AG04450 (cell line): ENCODE measurements around the gene CLCN3. TPM values are rescaled to one million over a fixed set of nuclear protein-coding genes. Genes with fewer than 3 reads are reported as not detected.
A peak's percentile ranks its signal among the peaks of the same experiment; 100 is the strongest.

Experiments used
- CTCF ChIA-PET: fragments of 300-600, 350-600 bp; formaldehyde crosslinking; extraction: SDS; loops from one replicate; lab custom pipeline; 2022; ENCODE audit warnings: antibody characterized with exemption, inconsistent platforms; lab: Charles Lee
- POLR2A ChIA-PET: fragments of 350-600 bp; formaldehyde crosslinking; extraction: SDS; loops from one replicate; lab custom pipeline; 2021; ENCODE audit warnings: antibody characterized with exemption, inconsistent platforms; lab: Yijun Ruan, JAX
- DNase-seq: peaks from one replicate; pipeline ENCODE4 v3.0.0-alpha.2; 2011; ENCODE audit warnings: low read depth, low spot score
- H3K27ac ChIP-seq: one replicate; pipeline ENCODE4 v1.5.1; 2012; ENCODE audit warnings: low read depth, low read length, control low read depth
- H3K27me3 ChIP-seq: one replicate; pipeline ENCODE4 v1.6.0; 2012; ENCODE audit warnings: low read length; ENCODE audit not compliant: control insufficient read depth, insufficient read depth
- H3K4me3 ChIP-seq: 2 replicates; pipeline ENCODE4 v1.5.1; 2011; ENCODE audit warnings: mild to moderate bottlenecking, low read depth, low read length, control low read depth
- H3K9me3 ChIP-seq: 2 replicates; pipeline ENCODE4 v1.5.1; 2012; ENCODE audit warnings: low read length; ENCODE audit not compliant: control insufficient read depth, insufficient read depth
- CTCF ChIP-seq: IDR thresholded peaks from 2 replicates; pipeline ENCODE4 v1.5.1; 2011; ENCODE audit warnings: low read depth, low read length, control low read depth, inconsistent platforms
- polyA plus RNA-seq: library from polyadenylated mRNA; depleted of rRNA; stranded (reverse); fragments of >200 nt; gene quantifications from 2 replicates; pipeline ENCODE4 v1.2.3, GENCODE V29; 2011

The CLCN3 gene
- polyA plus RNA-seq, 1 experiment = 36.5 TPM

DNA sequence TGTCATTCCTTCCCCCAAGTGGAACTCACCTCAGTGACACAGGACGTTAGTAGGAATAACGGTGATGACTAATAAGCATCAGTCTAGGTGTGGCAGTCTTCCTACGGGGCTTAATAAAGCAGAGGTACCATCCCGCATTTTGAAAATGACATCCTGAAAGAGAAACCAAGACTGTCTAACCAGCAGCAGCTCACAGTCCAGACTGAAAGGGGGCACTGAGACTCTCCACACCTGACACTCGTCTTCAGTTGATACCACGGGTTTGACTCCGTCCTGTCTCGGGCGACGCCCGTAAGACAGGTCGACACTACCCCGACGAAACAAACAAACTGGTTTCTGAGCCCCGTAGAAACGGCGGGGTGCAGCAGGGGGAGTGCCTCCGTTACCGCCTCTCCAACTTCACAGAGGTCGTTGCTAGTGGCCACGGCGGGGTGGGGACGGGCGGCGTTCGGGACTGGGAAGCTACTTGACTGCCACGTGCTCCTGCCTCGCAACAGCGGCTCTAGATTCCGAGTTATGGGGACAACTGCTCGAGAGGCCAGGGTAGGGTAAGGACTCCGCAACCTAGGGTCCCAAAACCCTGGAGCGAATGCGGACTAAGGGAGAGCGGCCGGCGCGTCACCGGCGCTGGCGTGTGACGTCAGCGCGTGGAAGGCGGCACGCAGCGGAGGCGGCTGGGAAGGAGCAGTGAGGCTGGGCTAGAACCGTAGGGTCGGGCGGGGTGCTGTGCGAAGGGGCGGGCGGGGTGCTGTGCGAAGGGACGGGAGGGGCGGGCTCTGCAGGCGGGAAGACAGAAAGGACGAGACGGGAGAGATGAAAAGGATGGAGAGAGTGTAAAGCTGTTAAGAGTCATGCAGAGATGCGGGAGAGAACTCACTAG is 8.1 kb upstream of the CLCN3 start, which contains the start of gene NEK1:
NEK1 (minus strand) TSS at position 593 of the 880 bp plus-strand sequence. CDS start 9,953 bp downstream, outside the sequence.
- Histone ChIP-seq H3K27me3 (no peaks in the 10 kb centered on the region), H3K9me3 (no peaks in the 10 kb centered on the region), H3K27ac (peak within 1 kb of the TSS; percentile 81), H3K4me3 (peak within 1 kb of the TSS; percentile 95)
- ChIA-PET CTCF (interaction anchor here (0.5 to 3.1 kb wide), 29 partner anchors 9 to 938 kb away, joined by 3 to 34 read pairs (median 5); partner anchors contain the start of gene HPF1), POLR2A (interaction anchor here (0.6 kb wide), 1 partner anchor 190 kb away, joined by 5 read pairs; no protein-coding TSS in a partner anchor)
- DNase-seq = peak; percentile 55
- TF ChIP-seq CTCF = no peak

GRCh38 chr4:169612871-169613859 is 7.2 kb upstream of the CLCN3 start:
- peak overlapping the region; percentile 95 for H3K4me3 ChIP-seq
- no peak overlapping the region for H3K27ac ChIP-seq
- no peaks in the 10 kb centered on the region for H3K27me3 ChIP-seq
- ChIA-PET POLR2A (interaction anchor here (0.6 kb wide), 1 partner anchor 189 kb away, joined by 5 read pairs; no protein-coding TSS in a partner anchor), CTCF (interaction anchor here (0.5 to 3.1 kb wide), 49 partner anchors 8 to 939 kb away, joined by 3 to 34 read pairs (median 4); partner anchors contain the start of gene HPF1)
- DNase-seq = no peak
- peak; percentile 79 for TF ChIP-seq CTCF
- no peaks in the 10 kb centered on the region for H3K9me3 ChIP-seq

DNA sequence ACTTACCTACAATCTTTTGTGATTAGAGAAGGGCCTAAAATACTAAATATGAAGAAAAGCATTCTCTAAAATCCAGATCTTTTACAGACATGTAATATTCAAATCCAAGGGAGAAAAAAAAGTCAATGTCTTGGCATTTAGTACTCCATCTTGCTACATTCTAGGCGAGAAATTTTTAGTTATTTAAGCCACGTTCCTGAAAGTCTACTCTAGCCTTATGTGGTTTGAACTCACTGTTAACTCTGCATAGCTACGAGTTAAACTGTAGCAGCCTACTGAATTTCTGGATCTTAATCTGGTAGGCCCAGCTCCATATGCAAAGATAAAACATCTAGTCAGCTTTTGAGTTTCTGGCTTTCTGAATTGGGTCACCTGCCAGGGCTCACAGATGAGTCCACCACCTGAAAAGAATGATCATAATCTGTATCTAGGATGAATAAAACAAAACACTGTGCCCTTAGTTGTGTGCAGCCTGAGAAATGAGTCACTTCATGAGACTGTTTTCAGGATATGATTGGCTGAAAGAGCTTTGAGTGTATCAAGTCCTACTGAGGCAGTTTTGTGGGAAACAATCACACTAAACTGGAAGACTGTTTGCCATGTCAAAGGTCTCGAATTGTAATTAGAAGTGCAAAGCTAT is 4.8 kb upstream of the CLCN3 start:
- CTCF ChIA-PET = interaction anchor here (0.5 to 1.9 kb wide), 5 partner anchors 50 to 681 kb away, joined by 3 to 6 read pairs (median 4); no protein-coding TSS in a partner anchor

DNA sequence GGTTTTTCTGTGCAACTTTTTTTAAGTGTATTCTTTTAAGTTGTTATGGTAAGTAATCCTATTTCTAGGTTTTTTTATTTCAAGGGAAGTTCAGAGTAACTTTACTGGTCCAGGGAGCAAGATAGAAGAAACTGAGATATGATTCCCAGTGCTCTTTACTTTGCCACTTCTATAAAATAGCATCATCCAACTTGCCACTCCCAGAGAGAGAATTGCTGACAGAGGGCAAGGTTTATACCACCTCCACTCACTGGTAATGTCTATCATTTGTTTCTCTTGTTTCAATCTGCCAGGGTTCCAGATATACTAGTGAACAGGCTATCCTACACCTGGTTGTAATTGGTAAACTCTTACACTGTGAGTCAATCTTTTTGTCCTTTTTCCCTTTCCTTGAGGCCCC is 3.5 kb upstream of the CLCN3 start:
- POLR2A ChIA-PET = no interaction called here
- no peak for TF ChIP-seq CTCF
- no peak for DNase-seq
- CTCF ChIA-PET = interaction anchor here (1.4 to 1.9 kb wide), 2 partner anchors 175 to 431 kb away, joined by 3 to 4 read pairs; no protein-coding TSS in a partner anchor
- no peak overlapping the region for H3K4me3 ChIP-seq
- H3K27me3 ChIP-seq = no peaks in the 10 kb centered on the region
- no peak overlapping the region for H3K27ac ChIP-seq
- no peaks in the 10 kb centered on the region for H3K9me3 ChIP-seq

More for the DNA sequence above, 4.8 kb upstream of the CLCN3 start:
- no peak for DNase-seq
- Histone ChIP-seq H3K27ac (no peak overlapping the region), H3K27me3 (no peaks in the 10 kb centered on the region), H3K4me3 (no peak overlapping the region), H3K9me3 (no peaks in the 10 kb centered on the region)
- POLR2A ChIA-PET = no interaction called here
- no peak for TF ChIP-seq CTCF
